ENCODE data around the gene KLC1. TPM values are rescaled to one million over a fixed set of nuclear protein-coding genes. Genes with fewer than 3 reads are reported as not detected.

The KLC1 gene
- total and polyA plus RNA-seq, 8 donors: 56.5 to 522 (median 123) TPM

GRCh38 chr14:103728721-103729120 lies 99.7 kb downstream of the KLC1 start:
- WGBS, 5 donors: 39 to 59% (median 47%) methylated on average over 12 of the region's 12 CpGs
- Histone ChIP-seq H3K27ac (peak overlapping the region in 4 of 5 donors; percentile 39 to 69 (median 51)), H3K9me3 (no peaks in the 10 kb centered on the region), H3K36me3 (peaks cover 32 to 88% (median 67%) of the 10 kb centered on the region in 4 donors), H3K4me3 (no peak overlapping the region), H3K4me1 (peaks cover 41 to 88% (median 73%) of the 10 kb centered on the region in 4 donors), H3K27me3 (no peaks in the 10 kb centered on the region)
- no peak for TF ChIP-seq EP300 (IDR thresholded peaks at IDR 0.05)
- TF ChIP-seq, protein P1, sequence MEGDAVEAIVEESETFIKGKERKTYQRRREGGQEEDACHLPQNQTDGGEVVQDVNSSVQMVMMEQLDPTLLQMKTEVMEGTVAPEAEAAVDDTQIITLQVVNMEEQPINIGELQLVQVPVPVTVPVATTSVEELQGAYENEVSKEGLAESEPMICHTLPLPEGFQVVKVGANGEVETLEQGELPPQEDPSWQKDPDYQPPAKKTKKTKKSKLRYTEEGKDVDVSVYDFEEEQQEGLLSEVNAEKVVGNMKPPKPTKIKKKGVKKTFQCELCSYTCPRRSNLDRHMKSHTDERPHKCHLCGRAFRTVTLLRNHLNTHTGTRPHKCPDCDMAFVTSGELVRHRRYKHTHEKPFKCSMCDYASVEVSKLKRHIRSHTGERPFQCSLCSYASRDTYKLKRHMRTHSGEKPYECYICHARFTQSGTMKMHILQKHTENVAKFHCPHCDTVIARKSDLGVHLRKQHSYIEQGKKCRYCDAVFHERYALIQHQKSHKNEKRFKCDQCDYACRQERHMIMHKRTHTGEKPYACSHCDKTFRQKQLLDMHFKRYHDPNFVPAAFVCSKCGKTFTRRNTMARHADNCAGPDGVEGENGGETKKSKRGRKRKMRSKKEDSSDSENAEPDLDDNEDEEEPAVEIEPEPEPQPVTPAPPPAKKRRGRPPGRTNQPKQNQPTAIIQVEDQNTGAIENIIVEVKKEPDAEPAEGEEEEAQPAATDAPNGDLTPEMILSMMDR (IDR thresholded peaks at IDR 0.05): peak in 1 of 7 experiments; percentile 36
- intact Hi-C loops (cut with DNase I; ENCODE audit: low total_unique reads): no loop called here
- DNase-seq: peak in 1 of 2 donors; percentile 69

- intact Hi-C loops (cut with DNase I; ENCODE audit: low total_unique reads): no loop called here
- no peak for DNase-seq
- no peaks in the 10 kb centered on the region for H3K9me3 ChIP-seq
- H3K36me3 ChIP-seq: peaks cover 42 to 96% (median 78%) of the 10 kb centered on the region in 4 donors
- TF ChIP-seq POLR2AphosphoS5 (IDR thresholded peaks at IDR 0.05) (no peak), EP300 (IDR thresholded peaks at IDR 0.05) (no peak), POLR2A (IDR thresholded peaks at IDR 0.05) (no peak)
- TF ChIP-seq, protein P1 (IDR thresholded peaks at IDR 0.05): no peak
- peak overlapping the region in 4 of 5 donors; percentile 26 to 69 (median 51) for H3K27ac ChIP-seq
- 51 to 75% (median 57%) methylated on average over 15 to 24 of the region's 24 CpGs for WGBS, 5 donors
- no peaks in the 10 kb centered on the region for H3K27me3 ChIP-seq
- H3K4me1 ChIP-seq: peaks cover 32 to 87% (median 68%) of the 10 kb centered on the region in 4 donors
- H3K4me3 ChIP-seq: no peak overlapping the region
Measured at GRCh38 chr14:103729496-103730448, 100.8 kb downstream of the KLC1 start.

- peak overlapping the region in 3 of 5 donors; percentile 40 to 69 (median 40) for H3K27ac ChIP-seq
- peaks cover 45 to 96% (median 86%) of the 10 kb centered on the region in 4 donors for H3K36me3 ChIP-seq
- intact Hi-C loops (cut with DNase I; ENCODE audit: low total_unique reads): no loop called here
- 35 to 63% (median 52%) methylated on average over 9 to 15 of the region's 15 CpGs for WGBS, 5 donors
- DNase-seq: peak in 1 of 2 donors; percentile 74
- H3K4me3 ChIP-seq: no peak overlapping the region
- H3K27me3 ChIP-seq: no peaks in the 10 kb centered on the region
- no peaks in the 10 kb centered on the region for H3K9me3 ChIP-seq
- H3K4me1 ChIP-seq: peaks cover 39 to 87% (median 67%) of the 10 kb centered on the region in 4 donors
- TF ChIP-seq EP300 (IDR thresholded peaks at IDR 0.05): no peak
- TF ChIP-seq POLR2AphosphoS5 (IDR thresholded peaks at IDR 0.05): peak in 2 of 3 donors; percentile 50 to 73
Measured at GRCh38 chr14:103730490-103731035, 101.6 kb downstream of the KLC1 start.

DNA sequence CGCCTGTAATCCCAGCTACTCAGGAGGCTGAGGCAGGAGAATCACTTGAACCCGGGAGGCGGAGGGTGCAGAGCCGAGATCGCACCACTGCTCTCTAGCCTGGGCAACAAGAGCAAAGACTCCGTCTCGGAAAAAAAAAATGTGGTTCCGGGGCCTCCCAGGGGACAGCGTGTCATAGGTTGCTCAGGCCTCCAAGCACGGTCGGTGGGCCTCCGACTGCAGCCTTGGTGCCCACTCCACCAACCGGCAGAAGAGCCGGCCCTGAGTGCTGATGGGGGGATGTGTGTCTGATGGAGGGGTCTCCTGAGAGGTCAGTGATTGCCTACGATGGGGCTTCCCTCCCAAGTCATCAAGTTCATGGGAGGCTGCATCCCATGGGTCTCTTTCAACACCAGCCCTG lies 102.5 kb downstream of the KLC1 start:
- H3K9me3 ChIP-seq: no peaks in the 10 kb centered on the region
- peaks cover 43 to 96% (median 86%) of the 10 kb centered on the region in 4 donors for H3K36me3 ChIP-seq
- H3K27ac ChIP-seq: peak overlapping the region in 2 of 5 donors; percentile 47 to 69
- no peak for DNase-seq
- WGBS, 5 donors: 87 to 94% (median 94%) methylated on average over 15 of the region's 15 CpGs
- no peak overlapping the region for H3K4me3 ChIP-seq
- H3K4me1 ChIP-seq: peaks cover 48 to 87% (median 70%) of the 10 kb centered on the region in 4 donors
- TF ChIP-seq EP300 (IDR thresholded peaks at IDR 0.05) (no peak), POLR2A (IDR thresholded peaks at IDR 0.05) (no peak), POLR2AphosphoS5 (IDR thresholded peaks at IDR 0.05) (no peak)
- TF ChIP-seq, protein P1 (IDR thresholded peaks at IDR 0.05): no peak
- H3K27me3 ChIP-seq: no peaks in the 10 kb centered on the region
- intact Hi-C loops (cut with DNase I; ENCODE audit: low total_unique reads): no loop called here
